GM12892 (cell line): ENCODE results near the gene CPLANE2.

Experiments
- POLR2A ChIP-seq: IDR thresholded peaks from 2 replicates; pipeline ENCODE4 v1.6.1; 2011; ENCODE audit warnings: low read depth, low read length, control low read depth
- TAF1 ChIP-seq: IDR thresholded peaks from 2 replicates; pipeline ENCODE4 v1.6.1; 2011; ENCODE audit warnings: low read depth, mild to moderate bottlenecking, control low read depth, low read length, borderline replicate concordance

- TF ChIP-seq POLR2A = no peak
- no peak for TF ChIP-seq TAF1
Measured at GRCh38 chr1:16250524-16251251, 13.7 kb upstream of the CPLANE2 start.
